HL-60 (cell line): ENCODE measurements around the gene PRSS50.

Experiments used
- DNase-seq, 2 experiments: peaks; one replicate each; pipeline ENCODE4 v3.0.0-alpha.2; 2010 to 2020; ENCODE audit warnings: low read depth in 1 of 2, low spot score in 1 of 2
- H3K27ac ChIP-seq: fragments of 250-450 bp; sonication (Bioruptor Pico); replicated peaks from 2 replicates; pipeline ENCODE4 v1.5.1; 2020; ENCODE audit warnings: mild to moderate bottlenecking, moderate library complexity
- H3K27me3 ChIP-seq: fragments of 250-450 bp; sonication (Bioruptor Pico); 2 replicates; pipeline ENCODE4 v1.5.1; 2021; ENCODE audit warnings: mild to moderate bottlenecking, moderate library complexity; ENCODE audit not compliant: insufficient read depth, poor library complexity, severe bottlenecking
- H3K4me3 ChIP-seq: replicated peaks from 2 replicates; pipeline ENCODE4 v1.5.1; 2011; ENCODE audit warnings: mild to moderate bottlenecking, control low read depth, low read length; ENCODE audit not compliant: insufficient read depth
- GABPA ChIP-seq: IDR thresholded peaks from 2 replicates; pipeline ENCODE4 v1.6.1; 2012; ENCODE audit warnings: low read depth
- POLR2AphosphoS5 ChIP-seq: IDR thresholded peaks from 2 replicates; pipeline ENCODE4 v1.6.1; 2012; ENCODE audit warnings: low read depth
- SPI1 ChIP-seq: IDR thresholded peaks from 2 replicates; pipeline ENCODE4 v1.6.1; 2012; ENCODE audit warnings: low read depth, mild to moderate bottlenecking, borderline replicate concordance
- TF ChIP-seq, protein P1 (sequence below): IDR thresholded peaks from one replicate; pipeline ENCODE4 v1.5.1; 2011; ENCODE audit warnings: low read length, control low read depth, inconsistent platforms; ENCODE audit not compliant: insufficient read depth
- TF ChIP-seq, protein P2 (sequence below): IDR thresholded peaks from 2 replicates; pipeline ENCODE4 v1.6.1; 2012; ENCODE audit warnings: low read depth; ENCODE audit not compliant: insufficient replicate concordance

Gene PRSS50

DNA sequence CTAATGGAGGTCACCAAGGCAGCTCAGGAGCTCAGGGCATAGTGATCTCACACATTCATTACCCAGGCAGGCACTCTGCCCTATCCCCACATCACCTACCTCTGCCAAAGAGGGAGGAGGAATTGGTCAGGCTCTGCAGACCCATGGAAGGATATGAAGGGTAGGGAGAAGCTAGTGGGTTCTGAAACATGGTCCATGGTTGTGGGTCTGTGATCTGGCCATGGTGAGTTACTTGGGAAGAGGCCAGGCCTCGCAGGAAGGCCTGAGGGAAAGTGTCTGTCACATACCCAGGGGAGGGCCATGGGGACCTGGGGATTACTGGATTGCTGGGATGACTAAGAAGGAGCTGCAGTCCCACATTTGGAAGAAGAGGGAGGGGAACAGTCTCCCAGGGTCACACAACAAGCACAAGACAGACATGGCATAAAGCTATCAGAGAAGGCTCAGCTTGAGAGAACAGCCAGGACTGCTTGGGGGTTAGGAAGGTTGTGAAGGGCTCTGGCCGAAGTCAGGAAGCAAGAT is 1.4 kb upstream of the PRSS50 start:
- Histone ChIP-seq H3K27ac (no peak overlapping the region), H3K4me3 (no peak overlapping the region), H3K27me3 (no peaks in the 10 kb centered on the region)
- DNase-seq, result no peak
- TF ChIP-seq GABPA, result no peak
- TF ChIP-seq, protein P1, sequence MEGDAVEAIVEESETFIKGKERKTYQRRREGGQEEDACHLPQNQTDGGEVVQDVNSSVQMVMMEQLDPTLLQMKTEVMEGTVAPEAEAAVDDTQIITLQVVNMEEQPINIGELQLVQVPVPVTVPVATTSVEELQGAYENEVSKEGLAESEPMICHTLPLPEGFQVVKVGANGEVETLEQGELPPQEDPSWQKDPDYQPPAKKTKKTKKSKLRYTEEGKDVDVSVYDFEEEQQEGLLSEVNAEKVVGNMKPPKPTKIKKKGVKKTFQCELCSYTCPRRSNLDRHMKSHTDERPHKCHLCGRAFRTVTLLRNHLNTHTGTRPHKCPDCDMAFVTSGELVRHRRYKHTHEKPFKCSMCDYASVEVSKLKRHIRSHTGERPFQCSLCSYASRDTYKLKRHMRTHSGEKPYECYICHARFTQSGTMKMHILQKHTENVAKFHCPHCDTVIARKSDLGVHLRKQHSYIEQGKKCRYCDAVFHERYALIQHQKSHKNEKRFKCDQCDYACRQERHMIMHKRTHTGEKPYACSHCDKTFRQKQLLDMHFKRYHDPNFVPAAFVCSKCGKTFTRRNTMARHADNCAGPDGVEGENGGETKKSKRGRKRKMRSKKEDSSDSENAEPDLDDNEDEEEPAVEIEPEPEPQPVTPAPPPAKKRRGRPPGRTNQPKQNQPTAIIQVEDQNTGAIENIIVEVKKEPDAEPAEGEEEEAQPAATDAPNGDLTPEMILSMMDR, result no peak
- TF ChIP-seq POLR2AphosphoS5, result no peak
- no peak for TF ChIP-seq SPI1
- TF ChIP-seq, protein P2, sequence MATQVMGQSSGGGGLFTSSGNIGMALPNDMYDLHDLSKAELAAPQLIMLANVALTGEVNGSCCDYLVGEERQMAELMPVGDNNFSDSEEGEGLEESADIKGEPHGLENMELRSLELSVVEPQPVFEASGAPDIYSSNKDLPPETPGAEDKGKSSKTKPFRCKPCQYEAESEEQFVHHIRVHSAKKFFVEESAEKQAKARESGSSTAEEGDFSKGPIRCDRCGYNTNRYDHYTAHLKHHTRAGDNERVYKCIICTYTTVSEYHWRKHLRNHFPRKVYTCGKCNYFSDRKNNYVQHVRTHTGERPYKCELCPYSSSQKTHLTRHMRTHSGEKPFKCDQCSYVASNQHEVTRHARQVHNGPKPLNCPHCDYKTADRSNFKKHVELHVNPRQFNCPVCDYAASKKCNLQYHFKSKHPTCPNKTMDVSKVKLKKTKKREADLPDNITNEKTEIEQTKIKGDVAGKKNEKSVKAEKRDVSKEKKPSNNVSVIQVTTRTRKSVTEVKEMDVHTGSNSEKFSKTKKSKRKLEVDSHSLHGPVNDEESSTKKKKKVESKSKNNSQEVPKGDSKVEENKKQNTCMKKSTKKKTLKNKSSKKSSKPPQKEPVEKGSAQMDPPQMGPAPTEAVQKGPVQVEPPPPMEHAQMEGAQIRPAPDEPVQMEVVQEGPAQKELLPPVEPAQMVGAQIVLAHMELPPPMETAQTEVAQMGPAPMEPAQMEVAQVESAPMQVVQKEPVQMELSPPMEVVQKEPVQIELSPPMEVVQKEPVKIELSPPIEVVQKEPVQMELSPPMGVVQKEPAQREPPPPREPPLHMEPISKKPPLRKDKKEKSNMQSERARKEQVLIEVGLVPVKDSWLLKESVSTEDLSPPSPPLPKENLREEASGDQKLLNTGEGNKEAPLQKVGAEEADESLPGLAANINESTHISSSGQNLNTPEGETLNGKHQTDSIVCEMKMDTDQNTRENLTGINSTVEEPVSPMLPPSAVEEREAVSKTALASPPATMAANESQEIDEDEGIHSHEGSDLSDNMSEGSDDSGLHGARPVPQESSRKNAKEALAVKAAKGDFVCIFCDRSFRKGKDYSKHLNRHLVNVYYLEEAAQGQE, result no peak

- no peak for DNase-seq
- TF ChIP-seq SPI1, result no peak
- H3K4me3 ChIP-seq, result no peak overlapping the region
- H3K27ac ChIP-seq, result no peak overlapping the region
- H3K27me3 ChIP-seq, result no peaks in the 10 kb centered on the region
Observed at GRCh38 chr3:46716461-46717441, 918 bp downstream of the PRSS50 start.

- H3K27ac ChIP-seq, result no peak overlapping the region
- TF ChIP-seq POLR2AphosphoS5 (no peak), SPI1 (no peak), GABPA (no peak)
- TF ChIP-seq, protein P1, result no peak
- TF ChIP-seq, protein P2, result no peak
- H3K27me3 ChIP-seq, result no peaks in the 10 kb centered on the region
- DNase-seq, result no peak
- H3K4me3 ChIP-seq, result no peak overlapping the region
Observed at GRCh38 chr3:46715507-46716175, 2.0 kb downstream of the PRSS50 start.
